Breast epithelium (tissue), 3 donors: ENCODE results near the gene CYP27C1.

Experiments
- POLR2A ChIP-seq: fragments of 450-650 bp; IDR thresholded peaks from one replicate; pipeline ENCODE4 v1.6.1; 2016; ENCODE audit warnings: antibody characterized with exemption, mild to moderate bottlenecking, moderate library complexity
- POLR2AphosphoS5 ChIP-seq, 3 donors: sonication (generic); formaldehyde crosslinking; IDR thresholded peaks; one replicate each; pipeline ENCODE4 v1.6.1; 2017; ENCODE audit warnings: antibody characterized with exemption in 3 of 3
- TF ChIP-seq, protein P1 (sequence below), 3 donors: fragments of 450-650 bp; IDR thresholded peaks; one replicate each; pipeline ENCODE4 v1.5.1; 2016 to 2017; ENCODE audit warnings: antibody characterized with exemption in 3 of 3, mild to moderate bottlenecking in 3 of 3, moderate library complexity in 3 of 3

DNA sequence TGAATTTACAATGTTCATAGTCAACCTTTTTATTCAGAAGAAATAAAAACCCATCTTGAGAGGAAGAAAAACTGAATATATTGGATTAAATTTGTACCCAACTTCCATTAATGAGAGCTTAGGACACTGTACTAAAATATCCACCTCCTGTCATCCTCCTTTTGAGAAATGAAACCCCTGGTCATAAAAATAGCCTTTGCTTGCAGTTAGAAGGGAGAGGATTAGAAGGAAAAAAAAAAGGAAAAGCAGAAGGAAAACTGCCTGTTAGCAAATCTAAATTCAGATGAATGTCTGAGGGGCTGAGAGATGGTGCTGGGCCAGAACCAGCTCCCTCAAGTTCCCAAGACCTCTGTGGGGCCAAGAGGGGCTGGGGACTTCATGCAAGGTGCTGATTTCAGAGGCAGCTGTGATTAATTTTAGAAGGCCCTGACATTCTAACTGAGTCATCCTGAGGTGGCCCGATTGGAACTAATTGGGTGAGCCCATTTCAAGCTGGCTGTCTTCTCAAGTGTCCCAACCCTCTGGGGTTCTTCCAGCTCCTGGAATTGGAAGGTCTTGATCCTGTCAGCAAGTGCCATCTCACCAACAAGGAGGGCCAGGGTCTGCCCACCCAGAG lies 74.7 kb downstream of the CYP27C1 start:
- no peak for TF ChIP-seq POLR2A
- TF ChIP-seq, protein P1, sequence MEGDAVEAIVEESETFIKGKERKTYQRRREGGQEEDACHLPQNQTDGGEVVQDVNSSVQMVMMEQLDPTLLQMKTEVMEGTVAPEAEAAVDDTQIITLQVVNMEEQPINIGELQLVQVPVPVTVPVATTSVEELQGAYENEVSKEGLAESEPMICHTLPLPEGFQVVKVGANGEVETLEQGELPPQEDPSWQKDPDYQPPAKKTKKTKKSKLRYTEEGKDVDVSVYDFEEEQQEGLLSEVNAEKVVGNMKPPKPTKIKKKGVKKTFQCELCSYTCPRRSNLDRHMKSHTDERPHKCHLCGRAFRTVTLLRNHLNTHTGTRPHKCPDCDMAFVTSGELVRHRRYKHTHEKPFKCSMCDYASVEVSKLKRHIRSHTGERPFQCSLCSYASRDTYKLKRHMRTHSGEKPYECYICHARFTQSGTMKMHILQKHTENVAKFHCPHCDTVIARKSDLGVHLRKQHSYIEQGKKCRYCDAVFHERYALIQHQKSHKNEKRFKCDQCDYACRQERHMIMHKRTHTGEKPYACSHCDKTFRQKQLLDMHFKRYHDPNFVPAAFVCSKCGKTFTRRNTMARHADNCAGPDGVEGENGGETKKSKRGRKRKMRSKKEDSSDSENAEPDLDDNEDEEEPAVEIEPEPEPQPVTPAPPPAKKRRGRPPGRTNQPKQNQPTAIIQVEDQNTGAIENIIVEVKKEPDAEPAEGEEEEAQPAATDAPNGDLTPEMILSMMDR (IDR thresholded peaks at IDR 0.05) = no peak
- no peak for TF ChIP-seq POLR2AphosphoS5 (IDR thresholded peaks at IDR 0.05)
